Ascending aorta (tissue), 2 donors: ENCODE results near the gene C11orf54. TPM values are rescaled to one million over a fixed set of nuclear protein-coding genes. Genes with fewer than 3 reads are reported as not detected.
"Not testable (repeated sequence)": the region's sequence is repeated elsewhere in the genome, so short reads cannot be mapped to it uniquely, and the experiment has no call there.

Experiments
- DNase-seq, 2 donors: peaks; one replicate each; pipeline ENCODE4 v3.0.0-alpha.2; 2019; ENCODE audit warnings: low spot score in 2 of 2
- H3K27ac ChIP-seq, 2 donors: fragments of 200-600 bp; sonication (generic); one replicate each; pipeline ENCODE4 v1.5.1; 2016 to 2017; ENCODE audit warnings: mild to moderate bottlenecking in 1 of 2
- H3K27me3 ChIP-seq: fragments of 200-600 bp; sonication (generic); one replicate; pipeline ENCODE4 v1.5.1; 2017
- H3K36me3 ChIP-seq, 2 donors: fragments of 200-600 bp; sonication (generic); one replicate each; pipeline ENCODE4 v1.5.1; 2016
- H3K4me1 ChIP-seq, 2 donors: fragments of 200-600 bp; sonication (generic); one replicate each; pipeline ENCODE4 v1.5.1; 2016 to 2017; ENCODE audit warnings: mild to moderate bottlenecking in 1 of 2
- H3K4me3 ChIP-seq, 2 donors: fragments of 200-600 bp; sonication (generic); one replicate each; pipeline ENCODE4 v1.5.1; 2016 to 2017; ENCODE audit warnings: mild to moderate bottlenecking in 1 of 2
- H3K9me3 ChIP-seq, 2 donors: fragments of 200-600 bp; sonication (generic); one replicate each; pipeline ENCODE4 v1.5.1; 2016
- intact Hi-C: fragments of 100-400 bp; cut with DNase I; formaldehyde crosslinking; loops from one replicate; pipeline ENCODE4 v1.15.1; 2023
- total RNA-seq: library from RNA; depleted of rRNA; stranded (reverse); fragments of >200 nt; gene quantifications from one replicate; pipeline ENCODE4 v1.1.0, GENCODE V29; 2016
- TF ChIP-seq, protein P1 (sequence below), 3 experiments: fragments of 200-600 bp in 2 of 3; fragments of 450-650 bp in 1 of 3; sonication (generic) in 2 of 3; IDR thresholded peaks; one replicate each; pipeline ENCODE4 v1.5.1; 2016 to 2019; ENCODE audit warnings: antibody characterized with exemption in 3 of 3, mild to moderate bottlenecking in 1 of 3, moderate library complexity in 1 of 3

C11orf54 gene
- total RNA-seq, 1 donor from 2014 or later: 3.9 TPM

DNA sequence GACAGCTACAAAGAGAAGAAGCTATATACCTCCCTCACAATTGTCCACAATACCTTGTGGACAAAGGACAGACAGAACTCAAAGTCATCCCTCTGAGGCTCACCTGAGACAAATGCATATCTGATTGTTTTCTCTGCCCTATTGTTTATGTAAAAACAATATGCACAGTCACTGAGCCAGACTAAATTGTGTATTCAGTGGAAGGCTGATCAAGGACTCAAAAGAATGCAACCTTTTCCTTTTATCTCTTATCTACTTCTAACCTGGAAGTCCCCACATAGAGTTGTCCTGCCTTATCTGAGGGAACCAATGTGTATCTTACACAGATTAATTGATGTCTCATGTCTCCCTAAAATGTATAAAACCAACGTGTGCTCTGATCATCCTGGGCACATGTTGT lies 28.7 kb downstream of the C11orf54 start:
- no peaks in the 10 kb centered on the region for H3K36me3 ChIP-seq
- H3K9me3 ChIP-seq: no peaks in the 10 kb centered on the region
- no peak overlapping the region for H3K27ac ChIP-seq
- H3K4me3 ChIP-seq: no peak overlapping the region
- DNase-seq: no peak
- H3K4me1 ChIP-seq: no peaks in the 10 kb centered on the region
- H3K27me3 ChIP-seq: no peaks in the 10 kb centered on the region
- TF ChIP-seq, protein P1, sequence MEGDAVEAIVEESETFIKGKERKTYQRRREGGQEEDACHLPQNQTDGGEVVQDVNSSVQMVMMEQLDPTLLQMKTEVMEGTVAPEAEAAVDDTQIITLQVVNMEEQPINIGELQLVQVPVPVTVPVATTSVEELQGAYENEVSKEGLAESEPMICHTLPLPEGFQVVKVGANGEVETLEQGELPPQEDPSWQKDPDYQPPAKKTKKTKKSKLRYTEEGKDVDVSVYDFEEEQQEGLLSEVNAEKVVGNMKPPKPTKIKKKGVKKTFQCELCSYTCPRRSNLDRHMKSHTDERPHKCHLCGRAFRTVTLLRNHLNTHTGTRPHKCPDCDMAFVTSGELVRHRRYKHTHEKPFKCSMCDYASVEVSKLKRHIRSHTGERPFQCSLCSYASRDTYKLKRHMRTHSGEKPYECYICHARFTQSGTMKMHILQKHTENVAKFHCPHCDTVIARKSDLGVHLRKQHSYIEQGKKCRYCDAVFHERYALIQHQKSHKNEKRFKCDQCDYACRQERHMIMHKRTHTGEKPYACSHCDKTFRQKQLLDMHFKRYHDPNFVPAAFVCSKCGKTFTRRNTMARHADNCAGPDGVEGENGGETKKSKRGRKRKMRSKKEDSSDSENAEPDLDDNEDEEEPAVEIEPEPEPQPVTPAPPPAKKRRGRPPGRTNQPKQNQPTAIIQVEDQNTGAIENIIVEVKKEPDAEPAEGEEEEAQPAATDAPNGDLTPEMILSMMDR (IDR thresholded peaks at IDR 0.05): no peak
- intact Hi-C loops: no loop called here

DNA sequence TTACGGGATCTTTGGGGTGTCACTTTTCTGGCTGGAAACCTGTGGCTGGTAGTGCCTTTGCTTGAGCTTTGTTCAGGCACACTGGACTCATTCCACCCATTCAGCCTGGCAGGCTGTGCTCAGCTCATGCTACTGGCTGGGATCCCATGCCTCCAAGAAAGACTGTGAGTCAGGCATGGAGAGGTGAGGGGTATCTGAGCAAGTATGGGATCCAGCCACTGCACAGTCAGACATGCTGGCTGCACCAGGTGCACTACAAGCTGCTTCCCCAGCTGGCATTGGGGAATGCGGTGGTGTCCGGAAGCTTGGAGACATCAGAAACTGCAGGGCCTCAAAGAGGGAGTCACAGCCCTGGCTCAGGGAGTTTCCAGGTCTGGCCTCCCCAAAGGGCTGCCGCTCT lies 30.7 kb downstream of the C11orf54 start:
- H3K4me1 ChIP-seq: no peaks in the 10 kb centered on the region
- intact Hi-C loops: no loop called here
- DNase-seq: no peak
- H3K27me3 ChIP-seq: no peaks in the 10 kb centered on the region
- no peak overlapping the region for H3K4me3 ChIP-seq
- TF ChIP-seq, protein P1 (IDR thresholded peaks at IDR 0.05): no peak
- no peaks in the 10 kb centered on the region for H3K36me3 ChIP-seq
- H3K9me3 ChIP-seq: no peaks in the 10 kb centered on the region
- H3K27ac ChIP-seq: no peak overlapping the region

DNA sequence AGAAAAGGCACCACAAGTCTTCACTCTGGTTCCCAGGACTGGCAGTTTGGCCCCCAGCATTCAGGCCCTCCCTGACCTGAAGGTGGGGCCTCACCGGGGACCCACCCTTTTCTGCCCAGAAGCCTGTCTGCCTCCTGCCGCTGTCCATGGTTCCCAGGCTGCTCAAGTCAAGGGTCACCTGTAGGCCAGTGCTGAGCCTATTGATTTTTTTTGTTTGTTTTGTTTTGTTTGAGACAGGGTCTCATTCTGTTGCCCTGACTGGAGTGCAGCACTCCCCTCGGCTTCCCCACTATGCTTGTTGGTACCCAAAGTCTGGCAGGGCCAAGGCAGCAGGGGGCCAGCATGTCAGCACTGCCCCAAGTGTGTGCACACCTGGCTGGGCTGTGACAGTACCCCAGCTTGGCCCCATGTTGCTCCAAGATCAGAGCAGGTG lies 31.6 kb downstream of the C11orf54 start:
- Histone ChIP-seq H3K9me3 (no peaks in the 10 kb centered on the region), H3K4me1 (no peaks in the 10 kb centered on the region), H3K27me3 (no peaks in the 10 kb centered on the region), H3K36me3 (no peaks in the 10 kb centered on the region), H3K27ac (no peak overlapping the region), H3K4me3 (no peak overlapping the region)
- TF ChIP-seq, protein P1 (IDR thresholded peaks at IDR 0.05): no peak
- intact Hi-C loops: no loop called here
- no peak for DNase-seq

DNA sequence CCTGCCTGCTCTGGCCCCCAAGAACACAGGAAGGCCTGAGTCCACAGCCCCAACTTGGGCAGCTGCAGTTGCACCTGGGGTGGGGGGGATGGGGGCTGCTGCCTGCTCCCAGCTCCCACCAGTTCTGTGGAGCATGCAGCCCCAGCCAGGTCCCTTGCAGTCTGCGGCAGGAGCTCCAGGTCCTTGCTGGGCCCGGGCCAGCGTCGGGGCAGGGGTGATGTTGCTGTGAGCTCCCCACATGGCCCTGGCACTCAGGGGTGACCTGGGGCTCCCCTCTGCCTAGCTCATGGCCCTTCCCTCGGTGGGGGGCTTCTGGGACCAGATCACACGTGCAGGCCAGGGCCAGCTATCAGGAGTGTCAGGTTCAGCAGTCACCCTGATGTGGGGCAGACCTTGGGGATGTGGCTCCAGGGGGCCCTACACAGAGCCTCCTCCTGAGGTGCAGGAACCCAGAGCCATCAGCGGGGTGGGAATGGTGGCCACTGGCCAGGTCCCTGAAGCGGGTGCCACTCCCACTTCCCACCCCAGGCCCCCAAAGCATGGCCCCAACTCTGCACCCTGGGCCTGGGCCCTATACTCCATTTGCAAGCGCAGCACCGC lies 32.2 kb downstream of the C11orf54 start:
- TF ChIP-seq, protein P1 (IDR thresholded peaks at IDR 0.05): no peak
- intact Hi-C loops: no loop called here
- Histone ChIP-seq H3K27ac (no peak overlapping the region), H3K27me3 (no peaks in the 10 kb centered on the region), H3K4me1 (no peaks in the 10 kb centered on the region), H3K36me3 (no peaks in the 10 kb centered on the region), H3K4me3 (no peak overlapping the region), H3K9me3 (no peaks in the 10 kb centered on the region)
- no peak for DNase-seq

DNA sequence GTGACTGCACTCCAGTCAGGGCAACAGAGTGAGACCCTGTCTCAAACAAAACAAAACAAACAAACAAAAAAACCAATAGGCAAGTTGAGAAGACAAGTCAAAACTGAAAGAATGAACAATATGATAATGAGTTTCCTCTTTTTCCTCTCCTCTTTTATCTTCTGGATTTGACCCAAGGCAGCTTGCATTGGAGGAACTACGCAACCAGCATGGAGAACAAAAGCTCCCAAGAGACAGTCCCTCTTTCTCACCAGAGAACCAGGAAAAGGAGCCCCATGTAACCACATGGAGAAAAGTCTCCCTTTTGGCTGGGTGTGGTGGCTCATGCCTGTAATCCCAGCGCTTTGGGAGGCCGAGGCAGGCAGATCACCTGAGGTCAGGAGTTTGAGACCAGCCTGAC lies 33.1 kb downstream of the C11orf54 start:
- intact Hi-C loops, H3K27ac ChIP-seq, H3K27me3 ChIP-seq, H3K4me1 ChIP-seq, DNase-seq, H3K9me3 ChIP-seq, H3K4me3 ChIP-seq, H3K36me3 ChIP-seq: not testable (repeated sequence)

DNA sequence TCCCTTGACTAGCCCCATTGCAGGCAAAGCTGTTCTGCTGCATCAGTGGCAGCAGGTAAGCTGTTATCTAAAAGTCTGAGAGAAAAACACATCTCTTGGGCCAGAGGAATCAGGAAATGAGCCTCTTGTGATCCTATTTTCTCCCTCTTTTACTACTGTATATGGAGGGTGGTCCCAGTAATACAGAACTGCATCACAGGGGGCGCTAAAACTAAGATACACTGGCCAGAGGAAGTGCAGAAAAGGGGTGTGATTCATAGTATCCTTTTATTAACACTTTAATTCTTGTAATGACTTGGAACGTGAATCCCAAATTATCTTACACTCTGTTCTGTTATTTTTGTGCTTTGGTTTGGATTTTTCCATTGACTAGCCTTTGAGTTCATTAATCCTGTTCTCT lies 33.8 kb downstream of the C11orf54 start:
- intact Hi-C loops: no loop called here
- H3K27me3 ChIP-seq: no peaks in the 10 kb centered on the region
- H3K27ac ChIP-seq: no peak overlapping the region
- DNase-seq: no peak
- TF ChIP-seq, protein P1 (IDR thresholded peaks at IDR 0.05): no peak
- H3K9me3 ChIP-seq: no peaks in the 10 kb centered on the region
- no peaks in the 10 kb centered on the region for H3K4me1 ChIP-seq
- H3K36me3 ChIP-seq: no peaks in the 10 kb centered on the region
- H3K4me3 ChIP-seq: no peak overlapping the region
